HG02938 (cell line): Measurements from ENCODE around the gene RPL41.
A peak's percentile ranks its signal among the peaks of the same experiment; 100 is the strongest.
"Not testable (repeated sequence)": the region's sequence is repeated elsewhere in the genome, so short reads cannot be mapped to it uniquely, and the experiment has no call there.

Experiments used
- ATAC-seq: cut with Tn5 transposase; IDR thresholded peaks from one replicate; pipeline ENCODE4 v1.9.1; 2021; ENCODE audit warnings: mild to moderate bottlenecking, moderate library complexity; ENCODE audit not compliant: unreplicated experiment

The RPL41 gene

GRCh38 chr12:56116267-56117081, at the start of gene RPL41:
Gene RPL41, plus strand, starts transcription at chr12:56116633.
- peak; percentile 37 for ATAC-seq

- ATAC-seq, result no peak
These were observed 44.8 kb upstream of the RPL41 start for GRCh38 chr12:56071648-56072047.

- no peak for ATAC-seq
These were observed 42.0 kb upstream of the RPL41 start for GRCh38 chr12:56074396-56074795.

- not testable (repeated sequence) for ATAC-seq
These were observed 38.5 kb upstream of the RPL41 start for GRCh38 chr12:56077966-56078365.

- no peak for ATAC-seq
These were observed 38.0 kb upstream of the RPL41 start for GRCh38 chr12:56078427-56078826.

- ATAC-seq, result peak; percentile 55
These were observed 37.3 kb upstream of the RPL41 start for GRCh38 chr12:56078931-56079722.

GRCh38 chr12:56079723-56080555, 36.5 kb upstream of the RPL41 start, which contains the start of gene ERBB3:
Gene ERBB3, plus strand, starts transcription at chr12:56080165. Its CDS starts 136 bp downstream, at chr12:56080301.
- peak; percentile 35 for ATAC-seq

GRCh38 chr12:56080556-56081138, 35.8 kb upstream of the RPL41 start:
- no peak for ATAC-seq

GRCh38 chr12:56081393-56082347, 34.8 kb upstream of the RPL41 start:
- ATAC-seq, result no peak

- no peak for ATAC-seq
These were observed 34.1 kb upstream of the RPL41 start for GRCh38 chr12:56082382-56082781.

- no peak for ATAC-seq
These were observed 33.5 kb upstream of the RPL41 start for GRCh38 chr12:56082967-56083366.

- ATAC-seq, result no peak
These were observed 31.4 kb upstream of the RPL41 start for GRCh38 chr12:56084958-56085543.

- ATAC-seq, result no peak
These were observed 30.3 kb upstream of the RPL41 start for GRCh38 chr12:56086096-56086495.

GRCh38 chr12:56086608-56087007, 29.8 kb upstream of the RPL41 start:
- ATAC-seq, result no peak

- no peak for ATAC-seq
These were observed 29.2 kb upstream of the RPL41 start for GRCh38 chr12:56087220-56087619.

GRCh38 chr12:56097738-56098137, 18.7 kb upstream of the RPL41 start:
- no peak for ATAC-seq

- no peak for ATAC-seq
These were observed 17.8 kb upstream of the RPL41 start for GRCh38 chr12:56098592-56098991.

- no peak for ATAC-seq
These were observed 16.6 kb upstream of the RPL41 start for GRCh38 chr12:56099787-56100186.

- ATAC-seq, result no peak
These were observed 15.4 kb upstream of the RPL41 start for GRCh38 chr12:56101045-56101444.
